Right atrium auricular region (tissue), 2 donors: ENCODE data around the gene CPN1. TPM values are rescaled to one million over a fixed set of nuclear protein-coding genes. Genes with fewer than 3 reads are reported as not detected.
A peak's percentile ranks its signal among the peaks of the same experiment; 100 is the strongest.

Experiments
- DNase-seq: peaks from one replicate; pipeline ENCODE4 v3.0.0-alpha.2; 2019; ENCODE audit warnings: low spot score
- H3K27ac ChIP-seq, 2 donors: fragments of 200-600 bp; sonication (generic); 1 replicate in 1 of 2; 2 replicates in 1 of 2; pipeline ENCODE4 v1.5.1; 2016 to 2019
- H3K27me3 ChIP-seq, 2 donors: fragments of 200-600 bp; sonication (generic); one replicate each; pipeline versions ENCODE4 v1.5.1 to v1.6.0; 2017 to 2019
- H3K36me3 ChIP-seq: fragments of 200-600 bp; sonication (generic); one replicate; pipeline ENCODE4 v1.5.1; 2016
- H3K4me1 ChIP-seq, 2 donors: fragments of 200-600 bp; sonication (generic); one replicate each; pipeline versions ENCODE4 v1.5.1 to v1.6.0; 2017 to 2019
- H3K4me3 ChIP-seq, 2 donors: fragments of 200-600 bp; sonication (generic); 1 replicate in 1 of 2; 2 replicates in 1 of 2; pipeline ENCODE4 v1.5.1; 2017 to 2019; ENCODE audit warnings: mild to moderate bottlenecking in 1 of 2, moderate library complexity in 1 of 2
- H3K9me3 ChIP-seq, 2 donors: fragments of 200-600 bp; sonication (generic); one replicate each; pipeline ENCODE4 v1.5.1; 2019
- total RNA-seq, 2 donors: library from RNA; depleted of rRNA; stranded (reverse); fragments of >200 nt; gene quantifications; one replicate each; pipeline ENCODE4 v1.1.0, GENCODE V29; 2016
- TF ChIP-seq, protein P1 (sequence below), 2 donors: fragments of 200-600 bp; sonication (generic); IDR thresholded peaks; one replicate each; pipeline ENCODE4 v1.5.1; 2019; ENCODE audit warnings: antibody characterized with exemption in 2 of 2

CPN1 gene
- total RNA-seq, 2 donors from 2014 or later, result not detected

DNA sequence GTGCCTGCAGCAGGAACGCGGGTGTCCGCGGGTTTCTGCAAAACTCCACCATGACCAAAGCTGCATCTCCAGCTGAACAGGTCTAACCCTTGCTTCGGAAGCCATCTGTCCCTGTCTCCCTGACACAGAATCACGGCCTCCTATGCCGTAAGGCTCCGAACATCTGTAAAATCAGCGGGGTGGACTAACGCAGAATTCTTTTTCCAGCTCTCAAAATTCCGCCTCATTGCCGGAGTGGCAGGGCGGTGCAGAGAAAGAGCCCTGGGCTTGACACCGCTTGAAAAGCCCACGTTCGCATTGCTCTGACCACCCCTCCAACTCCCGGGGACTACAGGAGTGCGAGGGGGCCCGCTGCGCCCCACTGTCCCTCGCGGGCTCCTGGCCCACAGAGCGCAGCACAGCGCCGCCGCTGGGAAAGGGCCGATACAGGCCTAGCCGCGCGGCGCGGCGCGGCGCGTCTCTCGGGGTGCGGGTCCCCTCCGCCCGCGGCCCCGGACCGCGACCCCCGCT is 72.3 kb downstream of the CPN1 start:
- H3K9me3 ChIP-seq, result no peaks in the 10 kb centered on the region
- H3K36me3 ChIP-seq, result no peaks in the 10 kb centered on the region
- no peaks in the 10 kb centered on the region for H3K27me3 ChIP-seq
- no peak for DNase-seq
- peak overlapping the region; percentile 60 to 86 for H3K27ac ChIP-seq
- TF ChIP-seq, protein P1, sequence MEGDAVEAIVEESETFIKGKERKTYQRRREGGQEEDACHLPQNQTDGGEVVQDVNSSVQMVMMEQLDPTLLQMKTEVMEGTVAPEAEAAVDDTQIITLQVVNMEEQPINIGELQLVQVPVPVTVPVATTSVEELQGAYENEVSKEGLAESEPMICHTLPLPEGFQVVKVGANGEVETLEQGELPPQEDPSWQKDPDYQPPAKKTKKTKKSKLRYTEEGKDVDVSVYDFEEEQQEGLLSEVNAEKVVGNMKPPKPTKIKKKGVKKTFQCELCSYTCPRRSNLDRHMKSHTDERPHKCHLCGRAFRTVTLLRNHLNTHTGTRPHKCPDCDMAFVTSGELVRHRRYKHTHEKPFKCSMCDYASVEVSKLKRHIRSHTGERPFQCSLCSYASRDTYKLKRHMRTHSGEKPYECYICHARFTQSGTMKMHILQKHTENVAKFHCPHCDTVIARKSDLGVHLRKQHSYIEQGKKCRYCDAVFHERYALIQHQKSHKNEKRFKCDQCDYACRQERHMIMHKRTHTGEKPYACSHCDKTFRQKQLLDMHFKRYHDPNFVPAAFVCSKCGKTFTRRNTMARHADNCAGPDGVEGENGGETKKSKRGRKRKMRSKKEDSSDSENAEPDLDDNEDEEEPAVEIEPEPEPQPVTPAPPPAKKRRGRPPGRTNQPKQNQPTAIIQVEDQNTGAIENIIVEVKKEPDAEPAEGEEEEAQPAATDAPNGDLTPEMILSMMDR (IDR thresholded peaks at IDR 0.05), result no peak
- peaks cover 0 to 51% of the 10 kb centered on the region in 2 donors for H3K4me1 ChIP-seq
- H3K4me3 ChIP-seq, result peak overlapping the region; percentile 80

DNA sequence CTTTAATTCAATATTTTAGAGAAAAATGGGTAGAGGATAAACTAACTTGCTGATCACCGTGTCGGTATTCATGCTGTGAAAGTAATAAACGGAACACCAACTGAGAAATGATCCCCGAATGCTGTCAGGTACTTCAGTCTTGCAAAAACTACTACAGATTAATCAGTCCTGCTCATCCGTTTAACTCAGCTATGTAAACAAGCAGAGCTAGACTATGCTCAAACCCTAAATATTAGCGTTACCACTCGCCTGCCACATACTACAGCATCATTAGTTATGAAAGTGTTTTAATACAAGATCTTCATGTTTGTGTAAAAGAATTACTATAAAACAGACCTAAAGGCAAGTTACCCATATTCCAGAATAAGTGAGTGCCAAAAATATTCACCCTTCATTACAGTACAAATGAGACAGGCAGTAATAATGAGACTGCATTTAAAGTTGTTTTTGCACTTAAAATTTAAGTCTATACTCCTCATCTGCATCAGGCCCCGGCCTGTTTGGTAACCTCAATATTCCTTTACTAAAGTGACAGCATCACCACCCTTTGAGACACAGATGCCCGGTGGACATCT is 72.9 kb downstream of the CPN1 start:
- no peak for DNase-seq
- Histone ChIP-seq H3K27ac (peak overlapping the region; percentile 60 to 86), H3K4me3 (peak overlapping the region; percentile 80), H3K36me3 (no peaks in the 10 kb centered on the region), H3K9me3 (no peaks in the 10 kb centered on the region), H3K27me3 (no peaks in the 10 kb centered on the region), H3K4me1 (peaks cover 0 to 51% of the 10 kb centered on the region in 2 donors)
- TF ChIP-seq, protein P1 (IDR thresholded peaks at IDR 0.05), result no peak

DNA sequence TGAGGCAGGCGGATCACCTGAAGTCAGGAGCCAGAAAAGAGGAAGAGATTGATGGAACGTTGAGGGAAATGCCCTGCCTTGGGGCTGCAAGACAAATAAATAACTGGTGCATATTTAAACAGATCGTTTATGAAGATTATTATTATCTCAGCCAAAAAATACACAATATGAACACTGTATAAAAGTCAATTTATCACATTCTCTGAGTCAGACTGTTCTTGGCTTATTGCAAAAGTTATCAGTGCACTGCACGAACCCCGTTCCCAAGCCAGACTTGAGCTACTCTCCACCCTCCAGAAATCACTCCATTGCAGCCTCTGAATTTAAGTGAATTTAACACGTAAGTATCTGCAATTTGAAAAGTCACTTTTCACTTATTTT is 73.5 kb downstream of the CPN1 start:
- Histone ChIP-seq H3K9me3 (no peaks in the 10 kb centered on the region), H3K4me1 (peaks cover 0 to 51% of the 10 kb centered on the region in 2 donors), H3K36me3 (no peaks in the 10 kb centered on the region), H3K27me3 (no peaks in the 10 kb centered on the region), H3K4me3 (peak overlapping the region; percentile 80), H3K27ac (peak overlapping the region in 1 of 2 donors; percentile 25)
- TF ChIP-seq, protein P1 (IDR thresholded peaks at IDR 0.05), result no peak
- DNase-seq, result no peak

DNA sequence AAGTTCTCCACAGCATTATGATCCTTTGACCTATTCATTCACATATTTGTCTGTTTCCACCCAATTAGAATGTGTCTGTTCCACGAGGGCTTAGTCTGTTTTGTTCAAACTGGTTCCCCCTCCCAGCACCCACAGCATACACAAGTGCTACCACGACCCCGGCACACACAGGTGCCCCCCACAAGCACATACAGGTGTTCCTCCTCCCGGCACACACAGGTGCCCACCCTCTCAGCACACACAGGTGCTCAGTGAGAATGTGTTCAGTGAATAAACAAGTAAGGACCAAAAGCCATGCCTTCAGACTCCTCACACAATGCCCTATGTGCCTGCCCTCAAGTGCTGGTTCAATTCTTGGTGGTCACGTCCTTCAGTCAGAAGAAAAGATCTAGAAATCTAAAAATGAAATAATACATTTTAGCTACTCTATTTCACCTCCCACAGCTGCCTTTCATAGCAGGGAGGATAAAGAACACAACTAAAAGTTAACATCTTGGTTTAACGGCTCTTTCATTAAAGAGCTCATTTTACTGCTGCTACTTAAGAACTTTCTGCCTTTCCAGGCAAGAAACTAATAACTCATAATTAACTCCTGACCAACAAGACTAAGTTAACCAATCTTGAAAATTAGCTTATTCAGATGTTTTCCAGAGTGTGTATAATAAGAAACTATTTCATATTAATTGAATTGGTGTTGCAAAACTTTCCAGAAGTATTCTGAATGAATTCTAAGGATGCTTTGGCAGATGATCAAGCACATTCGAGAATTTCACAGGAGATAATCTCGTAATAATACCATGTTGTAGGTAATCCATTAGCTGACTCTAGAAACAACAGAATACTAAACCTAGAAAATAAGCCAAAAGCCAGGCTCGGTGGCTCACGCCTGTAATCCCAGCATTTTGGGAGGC is 74.2 kb downstream of the CPN1 start:
- Histone ChIP-seq H3K27me3 (no peaks in the 10 kb centered on the region), H3K9me3 (no peaks in the 10 kb centered on the region), H3K36me3 (no peaks in the 10 kb centered on the region), H3K4me1 (peaks cover 0 to 51% of the 10 kb centered on the region in 2 donors), H3K4me3 (peak overlapping the region in 1 of 2 donors; percentile 80), H3K27ac (peak overlapping the region in 1 of 2 donors; percentile 25)
- TF ChIP-seq, protein P1 (IDR thresholded peaks at IDR 0.05), result no peak
- DNase-seq, result no peak

DNA sequence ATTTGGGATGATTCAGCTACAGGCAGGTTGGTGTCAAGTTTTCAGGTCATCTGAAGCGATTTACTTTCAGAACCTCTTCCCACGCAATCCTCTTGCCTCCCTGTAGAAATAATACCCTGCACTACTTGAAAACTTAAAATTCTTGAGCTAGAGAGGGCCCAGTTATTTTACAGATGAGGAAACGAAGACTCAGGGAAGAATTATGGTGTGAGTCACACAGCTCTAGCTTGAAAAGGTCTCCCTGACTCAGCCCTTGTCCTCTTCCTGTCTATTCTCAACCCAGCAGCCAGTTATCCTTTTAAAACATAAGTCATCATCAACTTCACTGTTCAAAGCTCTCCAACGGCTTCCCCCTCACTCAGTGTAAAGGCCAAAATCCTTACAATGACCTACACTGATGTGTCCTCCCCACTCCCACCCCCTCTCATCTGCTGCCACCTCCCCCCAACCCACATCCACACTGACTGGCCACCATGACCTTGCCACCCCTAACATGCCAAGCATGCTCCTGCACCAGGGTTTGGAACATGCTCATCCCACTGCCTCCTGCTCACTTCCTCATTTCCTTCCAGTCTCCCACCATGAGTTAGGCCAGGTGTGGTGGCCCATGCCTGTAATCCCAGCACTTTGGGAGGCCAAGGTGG is 75.3 kb downstream of the CPN1 start:
- Histone ChIP-seq H3K4me3 (no peak overlapping the region), H3K4me1 (peaks cover 0 to 51% of the 10 kb centered on the region in 2 donors), H3K36me3 (no peaks in the 10 kb centered on the region), H3K9me3 (no peaks in the 10 kb centered on the region), H3K27me3 (no peaks in the 10 kb centered on the region), H3K27ac (peak overlapping the region; percentile 37 to 66)
- TF ChIP-seq, protein P1 (IDR thresholded peaks at IDR 0.05), result no peak
- no peak for DNase-seq
